Spleen (tissue), 7 donors: ENCODE data around the gene TMEM97.

Experiments used
- POLR2AphosphoS5 ChIP-seq, 3 donors: sonication (generic); formaldehyde crosslinking; IDR thresholded peaks; one replicate each; pipeline ENCODE4 v1.5.1; 2017; ENCODE audit warnings: antibody characterized with exemption in 3 of 3
- TF ChIP-seq, protein P1 (sequence below), 11 experiments: fragments of 200-600 bp in 7 of 11; fragments of 450-650 bp in 4 of 11; sonication (generic) in 4 of 11; IDR thresholded peaks in 8 of 11; conservative IDR thresholded peaks in 3 of 11; 1 replicate in 7 of 11; 2 replicates in 4 of 11; pipeline versions ENCODE4 v1.4.0 to v1.8.0; 2016 to 2021; ENCODE audit warnings: antibody characterized with exemption in 11 of 11, inconsistent platforms in 4 of 11, mild to moderate bottlenecking in 1 of 11
- donor health status: DM: no; HTN: no; CAD: no; lungs with moderate emphysema.
- donor health status: DM: no; HTN: no; CAD: no.
- donor health status: DM: no; HTN: no; CAD: no.

DNA sequence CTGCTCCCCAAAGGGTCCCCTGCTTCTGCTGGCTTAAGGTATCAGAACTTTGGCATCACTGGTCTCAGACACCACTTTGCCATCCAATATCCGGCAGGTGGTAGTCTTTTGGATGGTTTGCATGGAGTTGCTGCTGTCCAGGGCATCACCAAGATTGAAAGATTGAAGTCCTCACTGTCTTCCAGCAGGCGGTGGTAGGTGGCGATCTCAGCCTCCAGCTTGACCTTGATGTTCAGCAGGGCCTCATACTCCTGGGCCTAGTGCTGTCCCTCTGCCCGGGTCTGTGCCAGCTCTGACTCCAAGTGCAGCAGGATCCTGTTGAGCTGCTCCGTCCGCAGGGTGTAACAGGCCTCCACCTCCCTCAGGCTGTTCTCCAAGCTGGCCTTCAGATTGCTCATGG is 43.0 kb upstream of the TMEM97 start:
- TF ChIP-seq, protein P1, sequence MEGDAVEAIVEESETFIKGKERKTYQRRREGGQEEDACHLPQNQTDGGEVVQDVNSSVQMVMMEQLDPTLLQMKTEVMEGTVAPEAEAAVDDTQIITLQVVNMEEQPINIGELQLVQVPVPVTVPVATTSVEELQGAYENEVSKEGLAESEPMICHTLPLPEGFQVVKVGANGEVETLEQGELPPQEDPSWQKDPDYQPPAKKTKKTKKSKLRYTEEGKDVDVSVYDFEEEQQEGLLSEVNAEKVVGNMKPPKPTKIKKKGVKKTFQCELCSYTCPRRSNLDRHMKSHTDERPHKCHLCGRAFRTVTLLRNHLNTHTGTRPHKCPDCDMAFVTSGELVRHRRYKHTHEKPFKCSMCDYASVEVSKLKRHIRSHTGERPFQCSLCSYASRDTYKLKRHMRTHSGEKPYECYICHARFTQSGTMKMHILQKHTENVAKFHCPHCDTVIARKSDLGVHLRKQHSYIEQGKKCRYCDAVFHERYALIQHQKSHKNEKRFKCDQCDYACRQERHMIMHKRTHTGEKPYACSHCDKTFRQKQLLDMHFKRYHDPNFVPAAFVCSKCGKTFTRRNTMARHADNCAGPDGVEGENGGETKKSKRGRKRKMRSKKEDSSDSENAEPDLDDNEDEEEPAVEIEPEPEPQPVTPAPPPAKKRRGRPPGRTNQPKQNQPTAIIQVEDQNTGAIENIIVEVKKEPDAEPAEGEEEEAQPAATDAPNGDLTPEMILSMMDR (IDR thresholded peaks at IDR 0.05 in 8 of 11, conservative IDR thresholded peaks at IDR 0.05 in 3 of 11), result no peak
- TF ChIP-seq POLR2AphosphoS5 (IDR thresholded peaks at IDR 0.05), result no peak
